GM19467 (cell line): ENCODE data around the gene FOXO6.
A peak's percentile ranks its signal among the peaks of the same experiment; 100 is the strongest.

Experiments
- ATAC-seq: cut with Tn5 transposase; IDR thresholded peaks from one replicate; pipeline ENCODE4 v1.9.1; 2021; ENCODE audit warnings: mild to moderate bottlenecking, moderate library complexity; ENCODE audit not compliant: unreplicated experiment

FOXO6 gene

GRCh38 chr1:41349361-41350054 is 11.7 kb upstream of the FOXO6 start:
- ATAC-seq = no peak

- no peak for ATAC-seq
Measured at GRCh38 chr1:41350055-41350378, 11.2 kb upstream of the FOXO6 start.

- no peak for ATAC-seq
Measured at GRCh38 chr1:41351262-41352151, 9.7 kb upstream of the FOXO6 start.

DNA sequence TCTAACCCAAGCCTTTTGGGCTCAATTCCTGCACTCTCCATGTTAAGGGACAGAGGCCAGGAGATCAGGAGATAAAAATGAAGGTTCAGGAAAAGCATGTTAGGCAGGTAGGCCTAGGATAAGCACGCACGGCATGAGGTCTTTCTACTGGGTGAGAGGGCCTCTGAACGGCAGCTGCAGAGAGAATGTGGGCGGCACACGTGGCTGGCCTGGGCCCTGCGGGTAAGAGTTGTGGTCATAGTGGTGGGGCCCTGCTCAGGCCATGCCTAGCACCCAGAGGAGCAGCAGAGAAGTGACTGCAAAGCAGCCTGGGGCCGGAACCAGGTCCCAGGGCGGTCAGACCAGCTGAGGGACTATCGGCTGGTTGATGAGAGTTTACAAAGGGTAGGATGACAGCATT is 7.5 kb upstream of the FOXO6 start:
- no peak for ATAC-seq

DNA sequence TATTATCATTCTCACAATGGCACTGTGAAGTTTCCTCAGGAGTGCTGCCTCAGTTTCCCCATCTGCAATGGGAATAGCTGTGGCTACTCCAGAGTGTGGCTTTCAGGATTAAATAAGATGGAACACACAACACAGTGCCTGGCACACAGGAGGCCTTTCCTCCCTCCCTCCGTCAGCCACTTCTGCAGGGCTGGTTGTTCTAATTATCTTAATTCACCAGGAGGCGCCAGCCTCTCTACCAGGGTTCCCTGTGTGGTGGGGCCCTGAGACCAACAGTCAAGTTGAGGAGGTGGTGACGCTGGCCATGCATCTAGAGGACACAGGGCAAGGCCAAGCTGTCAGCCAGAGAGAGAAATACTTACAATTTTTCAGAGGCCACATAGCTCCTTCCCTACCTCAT is 6.3 kb upstream of the FOXO6 start:
- ATAC-seq = no peak

DNA sequence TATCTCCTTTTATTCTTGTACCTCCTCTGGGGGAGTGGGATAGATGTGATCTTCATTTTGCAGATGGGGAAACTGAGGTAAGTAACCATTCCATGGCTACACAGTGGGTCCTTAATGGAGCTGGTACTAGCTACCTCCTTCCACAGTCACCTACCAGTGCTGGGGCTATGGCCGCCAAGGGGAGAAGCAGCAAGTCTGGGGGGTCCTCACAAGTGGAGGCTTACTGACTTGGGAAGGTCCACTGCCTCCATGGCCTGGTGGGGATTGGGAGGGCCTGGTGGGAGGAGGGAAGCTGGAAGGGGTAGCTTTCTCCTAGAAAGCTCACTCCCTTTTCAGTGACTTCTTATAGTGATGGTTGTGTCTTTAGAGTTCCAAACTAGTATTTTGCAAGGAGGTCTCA is 5.9 kb upstream of the FOXO6 start:
- no peak for ATAC-seq

DNA sequence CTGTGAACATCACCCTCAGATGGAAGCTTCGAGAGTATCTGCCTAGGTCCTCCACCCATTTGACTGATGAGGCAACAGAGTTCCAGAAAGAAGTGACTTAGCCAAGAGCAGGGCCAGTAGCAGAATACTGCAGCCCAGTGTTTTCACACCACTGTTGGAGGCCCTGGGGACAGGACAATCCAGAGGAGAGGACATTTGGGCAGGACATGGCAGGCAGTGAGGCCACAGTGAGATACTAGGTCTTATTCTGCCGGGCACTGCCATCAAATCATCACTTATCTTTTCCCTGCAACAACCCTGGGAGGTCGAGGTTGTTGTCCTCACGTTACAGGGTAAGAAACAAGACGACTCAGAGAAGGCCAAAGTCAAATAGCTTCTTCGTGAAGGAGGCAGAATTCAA is 5.5 kb upstream of the FOXO6 start:
- no peak for ATAC-seq

DNA sequence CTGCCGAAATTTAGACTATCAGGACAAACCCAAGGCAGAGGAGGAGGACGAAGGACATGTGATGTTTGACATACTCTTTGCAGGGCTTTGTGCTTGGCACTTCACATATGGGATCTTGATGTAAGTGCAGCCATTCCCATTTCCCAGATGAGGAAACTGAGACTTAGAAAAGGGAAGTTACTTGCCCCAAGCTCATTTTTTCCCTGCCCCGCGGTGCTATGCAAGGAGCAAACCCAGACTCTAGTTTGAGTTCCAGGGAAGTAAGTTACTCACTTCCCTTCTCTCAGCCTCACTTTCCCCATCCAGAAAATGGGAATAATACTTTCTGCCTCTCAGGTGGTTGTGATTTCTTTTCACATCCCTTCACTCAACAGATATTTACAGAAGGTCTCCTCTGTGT is 4.5 kb upstream of the FOXO6 start:
- no peak for ATAC-seq

- no peak for ATAC-seq
Measured at GRCh38 chr1:41357451-41358101, 3.7 kb upstream of the FOXO6 start.

DNA sequence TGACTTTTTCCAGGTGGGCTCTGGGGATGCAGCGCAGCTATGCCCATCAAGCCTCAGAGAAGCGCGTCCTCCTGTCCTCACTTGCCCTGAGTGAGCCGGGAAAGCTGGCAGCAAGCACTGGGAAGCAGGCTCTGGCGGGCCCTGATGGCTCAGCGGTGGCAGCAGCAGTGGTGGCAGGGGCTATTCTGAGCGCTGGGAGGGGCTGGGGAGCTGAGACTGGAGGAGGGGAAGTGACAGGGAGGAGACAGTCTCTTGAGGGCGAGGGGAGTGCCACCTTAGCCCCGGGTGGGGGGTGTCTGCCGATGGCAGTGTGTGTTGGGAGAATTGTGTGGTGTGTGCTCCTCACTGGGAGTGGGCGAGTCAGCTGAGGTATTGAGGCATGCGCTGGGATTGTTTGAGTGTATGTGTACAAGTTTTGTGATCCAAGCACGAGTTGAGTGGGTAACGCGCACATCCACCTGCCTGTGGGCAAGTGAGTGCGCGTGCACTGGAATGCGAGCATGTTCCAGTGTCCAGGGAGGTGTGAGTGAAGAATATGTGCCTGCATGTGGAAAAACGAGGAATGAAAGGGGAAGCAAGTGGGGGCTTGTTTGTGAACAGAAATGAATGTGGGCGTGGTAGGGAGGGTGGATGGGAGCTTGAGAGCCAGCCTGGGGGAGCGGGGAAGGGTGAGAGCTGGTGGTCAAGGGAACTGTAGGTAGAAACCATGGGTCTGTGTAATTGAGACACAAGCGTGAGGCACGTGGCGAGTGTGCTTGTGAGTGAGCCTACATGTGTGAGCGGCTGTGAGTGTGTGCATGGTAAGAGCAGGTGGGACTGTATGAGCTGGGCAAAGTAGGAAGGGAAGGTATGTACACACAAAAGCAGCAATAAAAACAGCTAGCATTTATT is 2.9 kb upstream of the FOXO6 start:
- ATAC-seq = no peak

DNA sequence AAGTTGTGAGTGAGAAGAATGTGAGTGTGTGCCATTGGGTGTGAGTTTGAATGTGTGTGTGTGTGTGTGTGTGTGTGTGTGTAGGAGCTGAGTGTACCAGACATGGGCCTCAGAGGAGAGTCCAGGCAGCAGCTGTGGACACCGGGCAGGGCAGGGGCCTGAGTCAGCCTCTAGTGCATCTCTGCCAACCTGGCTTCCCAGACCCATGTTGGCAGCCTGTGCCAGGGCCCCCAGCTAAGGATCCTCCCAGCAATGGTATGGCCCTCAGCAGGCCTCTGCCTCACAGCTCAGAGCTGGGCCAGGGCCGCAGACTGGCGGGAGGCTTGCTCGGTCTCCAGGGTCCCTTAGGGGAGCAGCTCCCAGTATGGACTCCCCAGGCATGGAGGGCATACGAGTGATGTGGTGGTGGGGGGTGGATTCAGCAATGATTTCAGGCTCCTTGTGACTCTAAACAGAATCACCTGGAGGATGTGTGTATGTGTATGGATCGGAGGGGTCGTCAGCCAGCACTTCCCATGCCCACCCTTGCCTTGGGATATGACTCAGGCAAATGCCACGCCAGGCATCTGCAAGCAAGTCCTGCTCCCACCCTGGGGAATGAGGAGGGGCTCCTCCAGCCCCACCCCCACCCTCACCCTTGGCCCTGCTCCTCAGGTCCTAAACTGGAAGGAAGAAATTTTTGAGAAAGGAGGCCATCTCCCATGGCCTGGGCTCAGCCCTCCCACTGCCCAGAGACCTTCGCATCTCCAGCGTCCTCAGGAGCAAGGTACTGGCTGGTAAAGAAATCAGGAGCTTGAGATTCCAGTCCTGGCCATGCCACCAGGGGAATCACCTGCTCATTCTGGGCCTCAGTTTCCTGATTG is 1.8 kb upstream of the FOXO6 start:
- ATAC-seq = no peak

DNA sequence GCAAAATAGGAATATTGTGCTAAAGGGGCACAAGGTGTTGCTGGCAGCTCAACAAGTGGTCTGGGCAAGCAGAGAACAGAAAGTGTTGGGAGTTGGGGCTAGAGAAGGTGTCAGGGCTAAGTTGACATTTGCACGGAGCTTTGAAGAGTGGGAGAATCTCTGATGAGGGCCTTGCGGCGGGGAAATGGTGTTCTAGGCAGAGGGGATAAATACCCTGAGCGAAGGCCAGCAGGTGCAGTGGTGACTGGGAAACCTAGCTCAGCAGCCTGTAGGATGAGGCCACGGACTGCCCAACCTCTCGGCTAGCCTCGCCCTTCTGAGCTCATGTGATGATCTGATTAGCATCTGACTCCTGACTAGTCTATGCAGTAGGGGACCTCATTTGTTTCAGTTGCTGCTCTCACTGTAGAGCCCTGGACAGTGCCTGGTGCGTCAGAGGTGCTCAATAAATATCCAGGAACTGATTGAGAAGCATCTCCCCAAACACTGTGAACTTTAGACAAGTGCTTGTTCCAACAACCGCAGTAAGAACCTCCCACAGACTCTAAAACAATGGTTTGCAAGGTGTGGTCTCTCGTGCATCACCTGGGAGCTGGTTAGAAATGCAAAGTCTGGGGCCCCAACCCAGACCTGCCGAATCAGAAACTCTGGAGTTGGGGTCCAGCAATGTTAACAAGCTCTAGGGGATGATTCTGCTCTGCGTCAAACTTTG is 1.0 kb upstream of the FOXO6 start:
- no peak for ATAC-seq

DNA sequence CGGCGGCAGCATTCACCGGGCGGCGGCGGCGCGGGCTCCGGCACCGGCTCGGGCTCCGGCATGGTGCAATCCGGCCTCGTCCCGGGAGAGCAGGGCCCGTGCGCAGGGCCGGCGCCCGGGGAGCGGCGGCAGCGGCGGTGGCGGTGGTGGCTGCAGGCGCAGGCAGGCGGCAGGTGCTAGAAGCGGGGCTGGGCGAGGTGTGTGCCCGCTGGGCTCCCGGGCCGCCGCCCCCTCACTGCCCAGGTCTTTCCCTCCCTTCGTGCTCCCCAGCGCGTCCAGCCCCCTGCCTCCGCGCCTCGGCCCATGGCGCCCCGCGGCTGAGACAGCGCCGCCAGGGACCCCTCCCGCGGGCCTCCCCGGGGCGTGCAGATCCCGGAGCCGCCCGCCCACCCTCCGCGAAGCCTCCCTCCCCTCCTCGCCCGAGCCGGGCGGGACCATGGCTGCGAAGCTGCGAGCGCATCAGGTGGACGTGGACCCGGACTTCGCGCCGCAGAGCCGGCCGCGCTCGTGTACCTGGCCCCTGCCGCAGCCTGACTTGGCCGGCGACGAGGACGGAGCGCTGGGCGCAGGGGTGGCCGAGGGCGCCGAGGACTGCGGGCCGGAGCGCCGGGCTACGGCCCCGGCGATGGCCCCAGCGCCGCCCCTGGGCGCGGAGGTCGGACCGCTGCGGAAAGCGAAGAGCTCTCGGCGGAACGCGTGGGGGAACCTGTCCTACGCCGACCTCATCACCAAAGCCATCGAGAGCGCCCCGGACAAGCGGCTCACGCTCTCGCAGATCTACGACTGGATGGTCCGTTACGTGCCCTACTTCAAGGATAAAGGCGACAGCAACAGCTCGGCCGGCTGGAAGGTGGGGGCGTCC is 492 bp downstream of the FOXO6 start:
- peak; percentile 24 for ATAC-seq

DNA sequence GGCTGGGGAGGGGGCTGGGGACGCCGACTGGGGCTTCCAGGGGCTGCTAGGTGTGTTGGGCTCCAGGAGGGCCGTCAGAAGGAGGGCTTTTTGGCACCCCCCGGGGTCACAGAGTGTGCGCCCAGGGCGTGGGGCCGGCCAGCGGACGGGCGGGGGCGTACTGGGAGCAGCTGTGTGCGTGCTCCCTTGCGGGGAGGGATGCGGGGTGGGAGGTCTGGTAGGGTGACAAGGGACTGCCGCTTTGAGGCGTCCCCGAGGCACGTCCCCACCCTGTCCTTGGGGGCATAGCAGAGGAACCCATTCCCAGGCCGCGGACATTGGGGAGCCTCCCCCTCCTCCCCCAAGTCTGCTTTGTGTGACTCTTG is 1.1 kb downstream of the FOXO6 start:
- no peak for ATAC-seq

DNA sequence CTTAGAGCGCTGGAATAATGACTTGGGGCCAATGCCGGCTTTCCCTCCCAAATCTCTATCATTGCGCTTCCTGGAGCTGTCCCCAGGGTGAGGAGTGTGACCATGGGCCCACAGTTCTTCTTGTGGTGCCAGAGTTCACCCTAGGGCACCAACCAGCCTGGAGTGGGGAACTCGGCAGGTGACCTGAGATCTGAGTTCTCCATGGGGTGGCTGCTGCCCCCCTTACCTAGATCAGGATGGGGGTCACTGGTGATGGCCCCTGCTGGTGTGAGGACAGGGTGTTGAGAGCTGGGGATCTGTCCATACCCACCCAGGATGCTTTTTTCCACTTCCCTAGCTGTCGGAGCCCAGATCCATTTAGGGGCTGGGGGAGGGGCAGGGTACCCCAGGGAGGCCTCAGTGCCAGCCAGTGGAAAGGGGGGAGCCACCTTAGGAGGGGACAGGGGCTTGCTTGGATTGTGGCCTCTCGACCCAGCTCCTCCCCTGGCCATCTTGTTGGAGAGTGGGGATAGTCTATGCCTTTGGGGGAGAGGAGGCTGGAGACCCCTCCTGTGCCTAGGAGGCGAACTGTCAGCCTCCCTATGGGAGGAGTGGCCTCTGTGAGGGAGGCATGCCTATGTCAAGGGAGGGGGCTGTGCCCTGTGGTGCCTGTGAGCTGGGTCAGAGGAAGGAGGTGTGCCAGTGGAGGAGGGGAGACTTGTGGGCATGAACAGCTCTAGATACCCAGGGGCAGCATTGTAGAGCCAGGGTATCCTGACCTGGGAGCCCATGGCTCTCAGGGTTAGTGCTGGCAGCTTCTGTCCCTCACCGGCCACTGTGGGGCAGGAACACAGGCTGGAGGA is 1.7 kb downstream of the FOXO6 start:
- no peak for ATAC-seq

DNA sequence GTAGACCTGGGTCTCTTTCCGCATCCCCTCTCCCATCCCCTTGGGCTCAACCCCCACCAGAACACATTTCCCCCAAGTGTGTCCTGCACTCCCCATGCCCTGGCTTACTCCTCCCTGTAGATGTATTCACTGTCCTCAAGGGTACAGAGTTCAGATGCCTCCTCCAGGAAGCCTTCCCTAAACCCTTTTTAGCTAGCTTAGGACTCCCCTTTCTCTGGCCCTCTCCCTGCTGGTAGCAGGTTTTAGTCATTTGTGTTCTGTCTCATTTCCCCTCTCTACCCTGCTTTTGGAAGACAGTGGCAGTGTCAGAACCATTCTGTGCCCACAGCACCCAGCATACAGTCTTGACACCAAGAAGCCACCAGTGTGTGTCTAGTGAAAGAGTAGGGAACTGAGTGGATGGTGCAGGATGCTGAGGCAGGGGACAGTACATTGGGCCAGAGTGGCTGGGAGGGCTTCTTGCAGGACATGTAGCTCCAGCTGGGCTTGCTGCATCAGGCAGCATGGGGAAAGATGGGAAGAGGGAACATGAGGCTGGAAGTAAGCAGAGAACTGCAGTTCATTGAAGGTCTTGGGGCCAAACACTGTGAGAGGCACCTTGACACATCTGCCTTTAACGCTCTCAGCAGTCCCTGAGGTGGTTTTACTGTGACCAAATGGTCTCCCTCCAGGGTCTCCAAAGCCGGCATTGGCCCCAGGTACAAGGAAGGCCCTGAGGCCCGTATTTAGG is 2.5 kb downstream of the FOXO6 start:
- no peak for ATAC-seq
